Neural progenitor cell (in vitro differentiated cells): ENCODE results near the gene PARP3. TPM values are rescaled to one million over a fixed set of nuclear protein-coding genes. Genes with fewer than 3 reads are reported as not detected.

Source experiments
- DNase-seq: peaks from one replicate; pipeline ENCODE4 v3.0.0-alpha.2; 2016; ENCODE audit warnings: low spot score
- H2AFZ ChIP-seq: fragments of 200-600 bp; sonication (generic); replicated peaks from 2 replicates; pipeline ENCODE4 v1.6.1; 2016; ENCODE audit warnings: antibody characterized with exemption
- H3F3A ChIP-seq: fragments of 200-600 bp; sonication (generic); 2 replicates; pipeline ENCODE4 v1.6.1; 2016; ENCODE audit warnings: antibody characterized with exemption, low read depth
- H3K27ac ChIP-seq: fragments of 200-600 bp; sonication (generic); 2 replicates; pipeline ENCODE4 v1.5.1; 2016; ENCODE audit warnings: mild to moderate bottlenecking
- H3K27me3 ChIP-seq: fragments of 200-600 bp; sonication (generic); 2 replicates; pipeline ENCODE4 v1.6.1; 2016; ENCODE audit warnings: mild to moderate bottlenecking, moderate library complexity
- H3K36me3 ChIP-seq: fragments of 200-600 bp; sonication (generic); 2 replicates; pipeline ENCODE4 v1.5.1; 2016
- H3K4me1 ChIP-seq: fragments of 200-600 bp; sonication (generic); 2 replicates; pipeline ENCODE4 v1.6.1; 2016; ENCODE audit warnings: mixed run types
- H3K4me2 ChIP-seq: fragments of 200-600 bp; sonication (generic); 2 replicates; pipeline ENCODE4 v1.6.1; 2016
- H3K4me3 ChIP-seq: fragments of 200-600 bp; sonication (generic); 2 replicates; pipeline ENCODE4 v1.5.1; 2016
- H3K79me2 ChIP-seq: fragments of 200-600 bp; sonication (generic); 2 replicates; pipeline ENCODE4 v1.6.1; 2016; ENCODE audit warnings: low read depth
- H3K9ac ChIP-seq: fragments of 200-600 bp; sonication (generic); 2 replicates; pipeline ENCODE4 v1.6.1; 2016
- H3K9me3 ChIP-seq: fragments of 200-600 bp; sonication (generic); 2 replicates; pipeline ENCODE4 v1.5.1; 2016; ENCODE audit warnings: low read depth
- H4K20me1 ChIP-seq: fragments of 200-600 bp; sonication (generic); 2 replicates; pipeline ENCODE4 v1.6.1; 2016; ENCODE audit warnings: low read depth
- H3K27ac Mint-ChIP-seq: 3 replicates; pipeline ENCODE4 v1.8.0; 2021; ENCODE audit warnings: mixed read lengths
- H3K27me3 Mint-ChIP-seq: 2 replicates; pipeline ENCODE4 v1.8.0; 2022; ENCODE audit warnings: low read depth, mild to moderate bottlenecking, inconsistent platforms, moderate library complexity, mixed read lengths; ENCODE audit not compliant: insufficient read depth
- H3K36me3 Mint-ChIP-seq: 3 replicates; pipeline ENCODE4 v1.8.0; 2021; ENCODE audit warnings: mixed read lengths
- H3K4me1 Mint-ChIP-seq: 3 replicates; pipeline ENCODE4 v1.8.0; 2021; ENCODE audit warnings: mixed read lengths
- H3K4me3 Mint-ChIP-seq: 3 replicates; pipeline ENCODE4 v1.8.0; 2021; ENCODE audit warnings: mild to moderate bottlenecking, moderate library complexity, mixed read lengths
- H3K9me3 Mint-ChIP-seq: 3 replicates; pipeline ENCODE4 v1.8.0; 2020; ENCODE audit warnings: mixed read lengths
- EZH2 ChIP-seq: fragments of 200-600 bp; sonication (generic); IDR thresholded peaks from 2 replicates; pipeline ENCODE4 v1.6.1; 2017; ENCODE audit warnings: antibody characterized with exemption, mild to moderate bottlenecking, moderate library complexity
- EZH2phosphoT487 ChIP-seq: fragments of 200-600 bp; sonication (generic); IDR thresholded peaks from 2 replicates; pipeline ENCODE4 v1.6.1; 2017; ENCODE audit warnings: antibody characterized with exemption
- total RNA-seq: library from RNA; depleted of rRNA; stranded (reverse); fragments of >200 nt; gene quantifications from 2 replicates; pipeline ENCODE4 v1.2.3, GENCODE V29; 2015; ENCODE audit warnings: low replicate concordance
- TF ChIP-seq, protein P1 (sequence below): fragments of 200-600 bp; sonication (generic); IDR thresholded peaks from 2 replicates; pipeline ENCODE4 v1.5.1; 2017; ENCODE audit warnings: antibody characterized with exemption, mild to moderate bottlenecking

PARP3 gene
- total RNA-seq, 1 donor from 2014 or later, result 3.9 TPM

DNA sequence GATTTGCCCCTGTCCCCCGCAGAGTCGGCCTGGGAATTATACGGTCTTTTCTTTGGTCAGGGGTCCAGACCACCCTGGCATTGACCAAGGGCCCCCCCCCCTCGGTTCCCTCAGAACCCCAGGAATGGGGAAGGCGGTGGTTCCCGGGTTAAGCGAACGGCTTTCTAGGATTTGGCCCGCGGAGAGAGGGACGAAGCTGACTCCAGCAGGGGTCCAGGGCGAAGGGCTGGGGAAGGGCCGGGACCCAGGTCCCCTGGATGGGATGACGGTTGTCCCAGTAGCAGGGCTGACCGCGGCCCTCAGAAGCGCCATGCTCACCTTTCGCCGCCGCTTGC is 733 bp upstream of the PARP3 start:
- Mint-ChIP-seq H3K36me3 (no peaks in the 10 kb centered on the region), H3K4me3 (peak overlapping the region; percentile 92), H3K27ac (no peak overlapping the region), H3K9me3 (no peaks in the 10 kb centered on the region), H3K27me3 (peaks cover 9% of the 10 kb centered on the region), H3K4me1 (peaks cover 13% of the 10 kb centered on the region)
- Histone ChIP-seq H3K9me3 (no peaks in the 10 kb centered on the region), H3K27me3 (peaks cover 7% of the 10 kb centered on the region), H3K27ac (no peak overlapping the region), H4K20me1 (peaks cover 13% of the 10 kb centered on the region), H3K79me2 (peaks cover 25% of the 10 kb centered on the region), H3K4me2 (peak overlapping the region; percentile 95), H3F3A (no peaks in the 10 kb centered on the region), H3K9ac (peak overlapping the region; percentile 38), H3K4me1 (peaks cover 12% of the 10 kb centered on the region), H2AFZ (no peak overlapping the region), H3K4me3 (peak overlapping the region; percentile 70), H3K36me3 (no peaks in the 10 kb centered on the region)
- DNase-seq, result no peak
- TF ChIP-seq, protein P1, sequence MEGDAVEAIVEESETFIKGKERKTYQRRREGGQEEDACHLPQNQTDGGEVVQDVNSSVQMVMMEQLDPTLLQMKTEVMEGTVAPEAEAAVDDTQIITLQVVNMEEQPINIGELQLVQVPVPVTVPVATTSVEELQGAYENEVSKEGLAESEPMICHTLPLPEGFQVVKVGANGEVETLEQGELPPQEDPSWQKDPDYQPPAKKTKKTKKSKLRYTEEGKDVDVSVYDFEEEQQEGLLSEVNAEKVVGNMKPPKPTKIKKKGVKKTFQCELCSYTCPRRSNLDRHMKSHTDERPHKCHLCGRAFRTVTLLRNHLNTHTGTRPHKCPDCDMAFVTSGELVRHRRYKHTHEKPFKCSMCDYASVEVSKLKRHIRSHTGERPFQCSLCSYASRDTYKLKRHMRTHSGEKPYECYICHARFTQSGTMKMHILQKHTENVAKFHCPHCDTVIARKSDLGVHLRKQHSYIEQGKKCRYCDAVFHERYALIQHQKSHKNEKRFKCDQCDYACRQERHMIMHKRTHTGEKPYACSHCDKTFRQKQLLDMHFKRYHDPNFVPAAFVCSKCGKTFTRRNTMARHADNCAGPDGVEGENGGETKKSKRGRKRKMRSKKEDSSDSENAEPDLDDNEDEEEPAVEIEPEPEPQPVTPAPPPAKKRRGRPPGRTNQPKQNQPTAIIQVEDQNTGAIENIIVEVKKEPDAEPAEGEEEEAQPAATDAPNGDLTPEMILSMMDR, result no peak
- no peak for TF ChIP-seq EZH2
- no peak for TF ChIP-seq EZH2phosphoT487

DNA sequence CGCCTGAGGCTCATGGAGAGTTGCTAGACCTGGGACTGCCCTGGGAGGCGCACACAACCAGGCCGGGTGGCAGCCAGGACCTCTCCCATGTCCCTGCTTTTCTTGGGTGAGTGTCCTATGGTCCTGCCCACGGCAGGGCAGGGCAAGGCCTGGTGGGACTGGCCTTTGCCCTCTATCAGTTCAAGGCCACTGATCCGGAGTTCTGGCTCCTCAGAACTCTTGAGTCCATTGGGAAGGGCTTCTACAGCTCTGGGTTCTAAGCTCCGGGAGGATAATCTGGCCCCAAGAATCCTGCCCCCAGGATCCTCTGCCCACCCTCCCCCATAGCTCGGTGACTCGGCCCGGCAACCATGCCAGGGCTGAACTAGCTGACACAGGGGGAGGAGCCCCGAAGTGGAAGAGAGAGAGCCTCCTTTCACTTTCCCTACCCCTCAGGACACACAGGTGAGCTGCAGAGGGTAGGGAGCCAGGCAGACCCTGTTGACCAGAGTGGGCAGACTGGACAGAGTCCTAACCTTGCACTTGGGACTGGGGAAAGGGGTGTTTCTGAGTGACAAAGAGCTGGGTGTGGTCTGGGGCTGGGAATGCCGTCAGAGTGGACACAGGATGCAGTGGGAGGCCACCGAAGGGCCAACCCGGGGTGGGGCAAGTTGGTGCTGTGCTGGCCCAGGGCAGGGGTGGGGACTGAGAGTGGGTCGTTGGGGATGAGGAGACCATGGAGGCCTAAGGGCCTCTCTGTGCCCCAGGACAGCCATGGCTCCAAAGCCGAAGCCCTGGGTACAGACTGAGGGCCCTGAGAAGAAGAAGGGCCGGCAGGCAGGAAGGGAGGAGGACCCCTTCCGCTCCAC is 664 bp downstream of the PARP3 start:
- Mint-ChIP-seq H3K36me3 (no peaks in the 10 kb centered on the region), H3K4me3 (peak overlapping the region; percentile 92), H3K9me3 (no peaks in the 10 kb centered on the region), H3K27ac (peak overlapping the region; percentile 72), H3K27me3 (peaks cover 10% of the 10 kb centered on the region), H3K4me1 (peaks cover 13% of the 10 kb centered on the region)
- Histone ChIP-seq H3K4me3 (peak overlapping the region; percentile 47), H3K9me3 (no peaks in the 10 kb centered on the region), H3K27me3 (peaks cover 9% of the 10 kb centered on the region), H3F3A (no peaks in the 10 kb centered on the region), H3K9ac (no peak overlapping the region), H3K4me1 (peaks cover 12% of the 10 kb centered on the region), H3K4me2 (peak overlapping the region; percentile 79), H3K27ac (no peak overlapping the region), H2AFZ (peak overlapping the region; percentile 78), H3K79me2 (peaks cover 25% of the 10 kb centered on the region), H4K20me1 (peaks cover 13% of the 10 kb centered on the region), H3K36me3 (no peaks in the 10 kb centered on the region)
- TF ChIP-seq, protein P1, result no peak
- TF ChIP-seq EZH2phosphoT487 (no peak), EZH2 (no peak)
- no peak for DNase-seq

- H3K27me3 ChIP-seq, result peaks cover 18% of the 10 kb centered on the region
- H3K79me2 ChIP-seq, result peaks cover 25% of the 10 kb centered on the region
- H3K36me3 Mint-ChIP-seq, result no peaks in the 10 kb centered on the region
- no peaks in the 10 kb centered on the region for H3K9me3 Mint-ChIP-seq
- peaks cover 13% of the 10 kb centered on the region for H3K4me1 Mint-ChIP-seq
- no peak overlapping the region for H3K27ac ChIP-seq
- H3K4me3 ChIP-seq, result no peak overlapping the region
- H3K27ac Mint-ChIP-seq, result no peak overlapping the region
- H3K4me1 ChIP-seq, result peaks cover 12% of the 10 kb centered on the region
- no peak overlapping the region for H3K9ac ChIP-seq
- peaks cover 13% of the 10 kb centered on the region for H4K20me1 ChIP-seq
- no peak overlapping the region for H3K4me2 ChIP-seq
- no peaks in the 10 kb centered on the region for H3F3A ChIP-seq
- H3K9me3 ChIP-seq, result no peaks in the 10 kb centered on the region
- H3K27me3 Mint-ChIP-seq, result peaks cover 10% of the 10 kb centered on the region
- no peak overlapping the region for H2AFZ ChIP-seq
- TF ChIP-seq EZH2 (no peak), EZH2phosphoT487 (no peak)
- TF ChIP-seq, protein P1, result no peak
- DNase-seq, result no peak
- H3K36me3 ChIP-seq, result no peaks in the 10 kb centered on the region
- no peak overlapping the region for H3K4me3 Mint-ChIP-seq
Observed at GRCh38 chr3:51943451-51944391, 1.6 kb downstream of the PARP3 start.
